ENCODE measurements around the gene CAVIN2.

The CAVIN2 gene

DNA sequence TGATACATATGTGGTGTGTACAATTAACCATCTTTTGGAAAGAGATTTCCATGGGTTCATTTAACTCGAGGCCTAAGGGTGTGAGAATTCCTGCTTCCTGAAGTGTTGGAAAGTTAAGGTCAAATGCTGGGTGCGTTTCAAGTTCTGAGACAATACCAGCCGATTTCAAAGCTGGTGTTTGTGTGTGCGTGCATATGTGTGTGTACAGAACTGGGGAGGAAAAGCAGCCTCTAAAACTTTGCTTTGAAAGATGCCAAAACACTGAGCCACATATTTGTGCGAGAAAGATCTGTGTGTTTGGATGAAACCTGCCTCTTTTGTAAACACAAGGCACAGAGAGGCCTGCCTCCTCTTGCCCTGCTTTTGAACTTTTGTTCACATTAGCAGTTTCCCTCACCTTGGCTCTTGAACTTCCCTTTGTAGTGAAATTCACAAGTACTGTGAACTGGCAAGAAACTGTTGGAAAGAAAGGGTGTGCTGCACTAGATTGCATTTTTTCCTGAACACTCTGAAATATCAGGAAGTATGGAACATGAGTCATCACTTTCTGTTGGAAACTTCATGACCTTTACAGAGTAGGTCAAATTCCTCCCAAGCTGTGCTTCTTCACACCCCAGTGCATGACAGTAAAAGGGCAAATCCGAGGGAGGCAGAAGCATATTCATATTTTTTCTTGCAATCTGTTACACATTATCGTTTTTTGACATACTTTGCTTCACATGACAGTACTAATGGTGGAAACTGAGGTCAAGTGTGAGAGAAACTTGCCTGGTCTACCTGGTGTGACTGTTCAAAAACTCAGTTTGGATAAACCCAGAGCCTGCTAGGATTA lies 20.0 kb upstream of the CAVIN2 start:
- TF ChIP-seq, protein P1, sequence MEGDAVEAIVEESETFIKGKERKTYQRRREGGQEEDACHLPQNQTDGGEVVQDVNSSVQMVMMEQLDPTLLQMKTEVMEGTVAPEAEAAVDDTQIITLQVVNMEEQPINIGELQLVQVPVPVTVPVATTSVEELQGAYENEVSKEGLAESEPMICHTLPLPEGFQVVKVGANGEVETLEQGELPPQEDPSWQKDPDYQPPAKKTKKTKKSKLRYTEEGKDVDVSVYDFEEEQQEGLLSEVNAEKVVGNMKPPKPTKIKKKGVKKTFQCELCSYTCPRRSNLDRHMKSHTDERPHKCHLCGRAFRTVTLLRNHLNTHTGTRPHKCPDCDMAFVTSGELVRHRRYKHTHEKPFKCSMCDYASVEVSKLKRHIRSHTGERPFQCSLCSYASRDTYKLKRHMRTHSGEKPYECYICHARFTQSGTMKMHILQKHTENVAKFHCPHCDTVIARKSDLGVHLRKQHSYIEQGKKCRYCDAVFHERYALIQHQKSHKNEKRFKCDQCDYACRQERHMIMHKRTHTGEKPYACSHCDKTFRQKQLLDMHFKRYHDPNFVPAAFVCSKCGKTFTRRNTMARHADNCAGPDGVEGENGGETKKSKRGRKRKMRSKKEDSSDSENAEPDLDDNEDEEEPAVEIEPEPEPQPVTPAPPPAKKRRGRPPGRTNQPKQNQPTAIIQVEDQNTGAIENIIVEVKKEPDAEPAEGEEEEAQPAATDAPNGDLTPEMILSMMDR (IDR thresholded peaks at IDR 0.05; ENCODE audit: low read length): no peak
- TF ChIP-seq EZH2 (IDR thresholded peaks at IDR 0.05; ENCODE audit: borderline replicate concordance, low read length): no peak
- Histone ChIP-seq H2AFZ (ENCODE audit: low read length) (no peak overlapping the region), H3K9ac (ENCODE audit: low read length) (no peak overlapping the region), H3K27me3 (ENCODE audit: insufficient read depth, low read length) (no peaks in the 10 kb centered on the region), H3K9me2 (ENCODE audit: low read depth, low read length) (no peaks in the 10 kb centered on the region), H3K79me2 (ENCODE audit: insufficient read depth, low read length) (no peaks in the 10 kb centered on the region), H3K4me3 (ENCODE audit: low read depth, low read length, poor library complexity, severe bottlenecking) (no peak overlapping the region), H3K27ac (ENCODE audit: low read depth, low read length, poor library complexity, severe bottlenecking) (no peak overlapping the region), H4K20me1 (ENCODE audit: insufficient read depth, low read length) (no peaks in the 10 kb centered on the region), H3K4me2 (ENCODE audit: low read length) (no peak overlapping the region), H3K4me1 (ENCODE audit: insufficient read depth, low read length, severe bottlenecking) (no peaks in the 10 kb centered on the region), H3F3A (ENCODE audit: insufficient read depth, low read length) (no peaks in the 10 kb centered on the region), H3K36me3 (ENCODE audit: insufficient read depth, low read length) (no peaks in the 10 kb centered on the region), H3K9me3 (ENCODE audit: low read length) (no peaks in the 10 kb centered on the region)

GRCh38 chr2:191866195-191866594 lies 19.3 kb upstream of the CAVIN2 start:
- Histone ChIP-seq H3K4me3 (ENCODE audit: low read depth, low read length, poor library complexity, severe bottlenecking) (no peak overlapping the region), H3K4me2 (ENCODE audit: low read length) (no peak overlapping the region), H3K4me1 (ENCODE audit: insufficient read depth, low read length, severe bottlenecking) (no peaks in the 10 kb centered on the region), H3K9ac (ENCODE audit: low read length) (no peak overlapping the region), H3K36me3 (ENCODE audit: insufficient read depth, low read length) (no peaks in the 10 kb centered on the region), H3K27me3 (ENCODE audit: insufficient read depth, low read length) (no peaks in the 10 kb centered on the region), H3K9me3 (ENCODE audit: low read length) (no peaks in the 10 kb centered on the region), H2AFZ (ENCODE audit: low read length) (no peak overlapping the region), H3K9me2 (ENCODE audit: low read depth, low read length) (no peaks in the 10 kb centered on the region), H3K27ac (ENCODE audit: low read depth, low read length, poor library complexity, severe bottlenecking) (no peak overlapping the region), H3K79me2 (ENCODE audit: insufficient read depth, low read length) (no peaks in the 10 kb centered on the region), H4K20me1 (ENCODE audit: insufficient read depth, low read length) (no peaks in the 10 kb centered on the region), H3F3A (ENCODE audit: insufficient read depth, low read length) (no peaks in the 10 kb centered on the region)
- no peak for TF ChIP-seq EZH2 (IDR thresholded peaks at IDR 0.05; ENCODE audit: borderline replicate concordance, low read length)
- TF ChIP-seq, protein P1 (IDR thresholded peaks at IDR 0.05; ENCODE audit: low read length): no peak

DNA sequence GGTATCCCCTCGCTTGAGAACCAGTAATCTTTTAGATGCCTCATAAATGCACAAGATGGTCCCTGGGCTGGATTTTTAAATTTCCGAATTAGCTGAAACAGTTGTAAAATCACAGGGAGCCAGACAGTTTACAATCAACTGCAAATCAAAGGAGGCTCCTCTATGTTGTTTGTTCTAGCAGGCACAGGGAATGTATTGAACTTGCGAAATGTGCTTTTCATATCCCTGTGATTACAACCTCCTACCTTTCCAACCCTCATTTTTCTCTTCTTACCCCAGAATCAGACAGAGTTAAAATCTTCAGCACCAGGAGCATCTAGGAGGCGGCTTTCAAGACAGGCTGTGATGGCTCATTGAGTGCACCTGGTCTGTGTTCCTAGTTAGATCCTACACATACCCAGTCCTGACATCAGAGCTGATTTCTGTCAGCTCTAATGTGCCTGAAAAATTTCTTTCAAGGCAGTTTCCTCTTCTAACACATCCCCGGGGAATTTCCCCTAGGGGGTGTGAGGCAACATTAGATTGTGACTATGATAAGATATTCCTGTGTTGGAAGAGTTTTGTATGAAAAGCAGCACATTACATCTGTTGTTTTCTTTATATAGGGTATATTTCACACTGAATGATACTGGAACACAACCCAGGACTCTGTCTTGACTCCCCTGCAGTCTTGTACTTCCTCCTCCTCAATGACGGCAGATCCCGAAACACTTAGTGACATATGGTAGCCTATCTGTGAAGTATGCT lies 17.9 kb upstream of the CAVIN2 start:
- Histone ChIP-seq H3K79me2 (ENCODE audit: insufficient read depth, low read length) (no peaks in the 10 kb centered on the region), H3F3A (ENCODE audit: insufficient read depth, low read length) (no peaks in the 10 kb centered on the region), H3K4me2 (ENCODE audit: low read length) (no peak overlapping the region), H3K36me3 (ENCODE audit: insufficient read depth, low read length) (no peaks in the 10 kb centered on the region), H4K20me1 (ENCODE audit: insufficient read depth, low read length) (no peaks in the 10 kb centered on the region), H3K9ac (ENCODE audit: low read length) (no peak overlapping the region), H3K27ac (ENCODE audit: low read depth, low read length, poor library complexity, severe bottlenecking) (no peak overlapping the region), H3K9me3 (ENCODE audit: low read length) (no peaks in the 10 kb centered on the region), H3K4me3 (ENCODE audit: low read depth, low read length, poor library complexity, severe bottlenecking) (no peak overlapping the region), H3K27me3 (ENCODE audit: insufficient read depth, low read length) (no peaks in the 10 kb centered on the region), H2AFZ (ENCODE audit: low read length) (no peak overlapping the region), H3K4me1 (ENCODE audit: insufficient read depth, low read length, severe bottlenecking) (no peaks in the 10 kb centered on the region), H3K9me2 (ENCODE audit: low read depth, low read length) (no peaks in the 10 kb centered on the region)
- TF ChIP-seq, protein P1 (IDR thresholded peaks at IDR 0.05; ENCODE audit: low read length): no peak
- TF ChIP-seq EZH2 (IDR thresholded peaks at IDR 0.05; ENCODE audit: borderline replicate concordance, low read length): no peak

All from OCI-LY1 (cell line).